NCI-H1105 treated with DMSO at 0.1 percent for 48 hours (cell line): ENCODE results near the gene ZNF124.
"Not testable (repeated sequence)": the region's sequence is repeated elsewhere in the genome, so short reads cannot be mapped to it uniquely, and the experiment has no call there.

Experiments used
- DNase-seq: peaks from one replicate; lab custom pipeline; 2025; lab: John Stamatoyannopoulos, UW

The ZNF124 gene

DNA sequence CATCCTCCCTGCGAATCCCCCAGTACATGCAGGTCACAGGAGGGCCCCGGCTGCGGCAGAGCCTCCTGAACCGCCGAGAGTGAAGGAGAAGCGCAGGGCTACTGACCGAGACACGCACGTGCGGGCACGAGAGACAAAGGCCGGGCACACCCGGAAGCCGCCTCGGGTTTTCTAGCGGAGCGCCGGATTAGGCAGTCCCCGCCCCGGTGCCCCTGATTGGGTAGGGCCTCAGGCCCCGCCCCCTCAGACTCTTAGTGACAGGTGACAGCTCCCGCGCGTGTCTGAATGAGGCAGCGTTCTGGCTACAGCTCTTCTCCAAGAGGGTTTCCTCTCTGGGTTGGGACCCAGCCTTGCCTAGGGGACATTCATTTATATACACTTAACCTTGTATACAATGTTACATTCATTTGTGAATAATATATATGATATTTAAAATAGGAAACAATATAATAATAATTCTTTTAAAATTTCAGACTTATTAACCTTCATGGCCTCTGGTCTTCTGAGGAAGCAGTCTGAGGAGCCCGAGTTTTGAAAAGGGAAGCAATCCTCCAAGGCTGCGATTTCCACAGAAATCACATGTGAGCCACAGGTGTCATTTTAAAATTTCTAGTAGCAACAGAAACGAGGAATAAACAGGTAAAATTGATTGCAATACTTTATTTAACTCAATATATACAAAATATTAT, at the start of gene ZNF124:
Gene ZNF124, minus strand, starts transcription at position 146 of the 689 bp plus-strand sequence. Its CDS starts 143 bp downstream, at position 3.
- DNase-seq: not testable (repeated sequence)

DNA sequence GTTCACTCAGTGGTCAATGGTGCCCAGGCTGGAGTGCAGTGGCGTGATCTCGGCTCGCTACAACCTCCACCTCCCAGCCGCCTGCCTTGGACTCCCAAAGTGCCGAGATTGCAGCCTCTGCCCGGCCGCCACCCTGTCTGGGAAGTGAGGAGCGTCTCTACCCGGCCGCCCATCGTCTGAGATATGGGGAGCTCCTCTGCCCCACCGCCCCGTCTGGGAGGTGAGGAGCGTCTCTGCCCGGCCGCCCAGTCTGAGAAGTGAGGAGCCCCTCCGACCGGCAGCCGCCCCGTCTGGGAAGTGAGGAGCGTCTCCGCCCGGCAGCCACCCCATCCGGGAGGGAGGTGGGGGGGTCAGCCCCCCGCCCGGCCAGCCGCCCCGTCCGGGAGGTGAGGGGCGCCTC, 48.5 kb upstream of the ZNF124 start:
- not testable (repeated sequence) for DNase-seq

DNA sequence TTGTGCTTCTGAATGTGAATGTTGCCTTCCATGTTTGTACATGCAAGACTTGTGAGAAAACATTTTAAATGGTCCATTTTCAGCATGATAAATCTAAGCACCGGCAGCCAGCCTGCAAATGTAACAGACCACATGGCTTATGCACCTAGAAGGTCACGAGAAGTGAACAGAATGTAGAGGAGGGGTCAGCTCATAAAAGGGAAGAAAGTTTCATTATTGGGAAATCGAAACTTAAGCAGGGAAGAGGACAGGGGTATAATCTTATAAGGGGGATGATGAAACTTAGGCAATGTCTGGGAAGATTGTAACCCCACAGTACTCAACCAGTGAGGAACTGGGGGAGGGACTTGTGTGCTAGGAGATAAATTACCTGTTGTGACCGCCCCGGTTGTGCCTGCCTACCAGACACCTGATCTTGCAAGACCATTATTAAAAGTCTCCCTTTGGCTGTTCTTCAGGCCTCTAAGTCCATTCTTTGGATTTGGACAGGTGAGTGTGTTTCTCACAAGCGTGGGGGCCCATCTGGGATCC, 46.4 kb upstream of the ZNF124 start:
- no peak for DNase-seq

DNA sequence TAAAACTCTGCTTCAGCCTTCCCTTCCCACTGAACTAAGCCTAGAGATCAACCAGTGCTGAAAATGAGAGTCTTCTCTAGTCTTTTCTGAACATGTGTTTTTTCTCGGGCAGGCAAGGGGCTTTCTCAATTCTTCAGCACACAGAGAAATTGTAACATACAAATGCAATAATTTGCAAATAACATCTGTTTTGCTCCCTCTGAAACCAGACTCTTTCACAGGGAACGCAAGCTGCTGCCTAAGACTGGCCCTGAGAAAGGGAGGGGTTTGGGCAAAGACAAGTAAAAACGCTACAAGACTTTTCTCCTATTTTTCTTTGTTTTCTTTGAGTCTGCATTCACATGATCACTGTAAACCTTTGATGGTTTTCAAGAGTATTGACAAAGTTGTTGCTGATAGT, 44.4 kb upstream of the ZNF124 start:
- no peak for DNase-seq

DNA sequence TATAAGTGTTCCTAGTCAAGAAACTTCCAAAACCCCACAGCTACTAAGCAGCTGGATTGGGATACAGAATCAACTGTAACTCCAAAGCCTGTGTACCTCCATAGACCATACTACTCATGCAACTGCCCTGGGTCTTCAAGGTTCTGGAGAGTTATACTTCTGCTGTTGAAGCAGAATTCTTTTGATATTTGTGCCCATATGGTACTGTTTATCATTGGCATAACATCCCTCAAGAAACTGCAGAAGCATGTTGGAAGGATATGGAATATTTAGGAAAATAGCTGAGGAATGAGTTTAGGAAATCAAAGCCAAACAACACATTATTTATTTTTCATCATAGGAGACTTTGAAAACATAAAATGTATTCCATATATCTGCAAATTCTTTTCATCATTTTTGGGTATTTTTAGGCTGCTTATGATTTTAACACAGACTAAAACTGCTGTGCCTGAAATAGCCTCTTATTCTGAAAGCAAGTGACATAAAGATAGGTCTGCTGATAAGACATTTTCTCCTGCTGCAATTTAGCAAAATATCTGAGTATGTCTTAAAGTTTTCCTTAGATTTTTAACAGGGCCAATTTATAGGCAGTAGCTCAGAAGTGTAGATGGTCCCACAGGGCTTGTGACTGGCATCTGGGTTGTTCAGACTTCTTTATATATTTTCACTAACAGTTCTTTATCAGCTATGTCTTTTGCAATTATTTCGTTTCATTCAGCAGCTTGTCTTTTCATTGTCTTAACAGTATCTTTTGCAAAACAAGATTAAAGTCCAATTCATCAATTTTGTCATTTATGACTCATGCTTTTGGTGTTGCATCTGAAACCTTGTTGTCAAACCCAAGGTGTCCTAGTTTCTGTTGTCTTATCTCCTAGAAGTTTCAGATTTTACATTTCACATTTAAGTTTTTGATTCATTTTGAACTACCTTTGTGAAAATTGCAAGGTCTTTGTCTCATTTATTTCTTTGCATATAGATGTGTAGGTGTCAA, 41.1 kb upstream of the ZNF124 start:
- no peak for DNase-seq

DNA sequence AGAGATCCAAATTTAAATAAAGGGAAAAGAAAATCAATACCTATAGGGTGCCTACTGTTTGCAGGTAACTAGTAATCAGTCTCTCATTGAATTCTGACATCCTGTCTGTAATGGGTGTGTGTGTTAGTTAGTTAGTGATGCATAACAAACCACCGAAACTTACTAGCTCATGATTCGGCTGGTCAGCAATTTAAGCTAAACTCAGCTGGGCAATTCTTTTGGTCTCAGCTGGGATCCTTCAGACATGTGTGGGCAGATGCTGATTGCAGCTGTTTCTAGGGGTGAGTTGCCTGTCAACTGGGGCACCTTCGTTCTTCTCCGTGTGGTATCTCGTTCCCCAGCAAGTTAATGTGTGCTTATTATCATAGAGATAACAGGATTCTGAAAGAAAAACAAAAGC, 40.2 kb upstream of the ZNF124 start:
- DNase-seq: no peak

- DNase-seq: no peak
Observed at GRCh38 chr1:247211339-247211738, 39.5 kb upstream of the ZNF124 start.

GRCh38 chr1:247210376-247211117, 38.7 kb upstream of the ZNF124 start:
- peak; percentile 82 for DNase-seq

- DNase-seq: peak; percentile 30
Observed at GRCh38 chr1:247210062-247210375, 38.2 kb upstream of the ZNF124 start.

GRCh38 chr1:247209396-247209795, 37.6 kb upstream of the ZNF124 start:
- DNase-seq: no peak

DNA sequence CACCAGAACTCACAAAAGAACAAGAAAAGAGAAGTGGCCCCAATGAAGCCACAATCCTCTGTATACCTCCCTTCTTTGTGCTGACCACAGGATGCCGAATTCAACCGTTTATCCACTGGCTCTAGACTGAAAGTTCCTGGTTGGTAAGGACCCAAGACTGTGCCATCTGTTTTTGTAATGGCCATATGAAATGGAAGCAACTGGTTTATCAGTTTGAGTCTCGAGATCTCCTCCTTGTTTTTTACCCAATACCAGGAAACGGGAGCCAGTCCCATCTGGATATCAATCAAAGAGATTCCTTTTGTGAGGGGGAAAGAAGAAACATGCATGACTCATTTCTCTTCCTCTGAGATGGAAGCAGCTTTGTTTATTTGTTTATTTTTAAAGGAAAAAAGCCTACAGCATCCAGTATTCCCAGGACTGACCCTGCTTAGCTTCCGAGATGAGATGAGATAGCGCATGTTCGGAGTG, 32.4 kb upstream of the ZNF124 start:
- DNase-seq: no peak

GRCh38 chr1:247198781-247199180, 27.0 kb upstream of the ZNF124 start:
- DNase-seq: no peak

DNA sequence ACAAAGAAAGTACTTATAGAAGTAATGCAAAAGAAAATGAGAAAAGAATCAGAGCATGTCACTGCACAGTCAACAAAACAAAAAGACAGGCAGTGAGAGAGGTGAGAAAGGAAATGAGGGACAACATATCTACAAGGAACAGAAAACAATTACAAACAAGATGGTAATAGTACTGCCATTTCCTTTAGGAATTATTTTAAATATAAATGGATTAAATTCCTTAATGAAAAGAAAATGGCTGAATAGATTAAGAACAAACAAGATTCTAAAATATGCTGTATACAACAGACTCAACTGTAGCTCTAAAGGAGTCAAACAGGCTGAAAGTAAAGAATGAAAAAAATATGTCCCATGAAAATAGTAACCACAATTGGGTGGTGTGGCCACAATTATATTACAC, 22.1 kb upstream of the ZNF124 start:
- no peak for DNase-seq

DNA sequence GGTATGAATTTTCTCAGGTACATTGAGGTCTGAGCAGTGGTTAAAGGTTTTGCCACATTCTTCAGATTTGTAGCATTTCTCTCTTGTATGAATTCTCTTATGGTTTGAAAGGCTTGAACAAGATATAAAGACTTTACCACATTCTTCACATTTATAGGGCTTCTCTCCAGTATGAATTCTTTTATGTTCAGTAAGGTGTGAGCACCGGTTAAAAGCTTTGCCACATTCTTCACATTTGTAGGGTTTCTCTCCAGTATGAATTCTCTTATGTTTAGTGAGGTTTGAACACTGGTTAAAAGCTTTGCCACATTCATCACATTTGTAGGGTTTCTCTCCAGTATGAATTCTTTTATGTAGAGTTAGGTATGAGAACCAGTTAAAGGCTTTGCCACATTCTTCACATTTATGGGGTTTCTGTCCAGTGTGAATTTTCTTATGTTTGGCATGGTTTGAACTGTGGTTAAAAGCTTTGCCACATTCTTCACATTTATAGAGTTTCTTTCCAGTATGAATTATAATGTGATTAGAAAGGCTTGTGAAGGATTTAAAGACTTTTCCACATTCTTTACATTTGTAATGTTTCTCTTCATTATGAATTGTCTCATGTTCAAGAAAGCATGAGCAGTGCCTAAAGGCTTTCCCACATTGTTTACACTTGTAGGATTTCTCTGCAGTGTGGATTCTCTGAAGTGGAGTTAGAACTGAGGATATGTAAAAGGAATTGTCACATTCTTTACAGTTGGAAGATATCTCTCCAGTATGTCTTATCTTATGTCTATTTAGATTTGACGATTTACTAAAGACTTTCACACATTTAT, 18.4 kb upstream of the ZNF124 start:
- no peak for DNase-seq

- DNase-seq: no peak
Observed at GRCh38 chr1:247185667-247186066, 13.8 kb upstream of the ZNF124 start.

- DNase-seq: no peak
Observed at GRCh38 chr1:247184254-247184653, 12.4 kb upstream of the ZNF124 start.

- DNase-seq: no peak
Observed at GRCh38 chr1:247182994-247183393, 11.2 kb upstream of the ZNF124 start.

DNA sequence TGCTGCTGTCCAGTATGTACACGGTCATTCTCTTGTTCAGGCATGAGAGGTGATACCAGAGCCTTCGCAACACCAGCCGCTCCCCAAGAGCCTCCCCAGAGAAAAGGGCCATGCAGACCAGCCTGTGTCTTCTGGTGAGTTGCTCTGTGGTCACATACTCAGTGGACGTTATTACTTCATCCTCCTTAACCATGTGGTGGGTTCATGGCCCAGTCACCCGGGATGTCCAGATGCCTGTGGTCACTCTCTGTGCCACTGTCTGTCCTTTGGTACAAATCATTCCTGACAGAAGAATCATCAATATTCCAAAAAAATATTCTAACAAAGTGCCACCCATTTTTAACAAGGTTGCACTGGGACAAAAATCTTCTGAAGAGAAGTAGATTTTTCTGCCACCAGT, 8.8 kb upstream of the ZNF124 start:
- DNase-seq: no peak

GRCh38 chr1:247177755-247178154, 5.9 kb upstream of the ZNF124 start:
- no peak for DNase-seq

DNA sequence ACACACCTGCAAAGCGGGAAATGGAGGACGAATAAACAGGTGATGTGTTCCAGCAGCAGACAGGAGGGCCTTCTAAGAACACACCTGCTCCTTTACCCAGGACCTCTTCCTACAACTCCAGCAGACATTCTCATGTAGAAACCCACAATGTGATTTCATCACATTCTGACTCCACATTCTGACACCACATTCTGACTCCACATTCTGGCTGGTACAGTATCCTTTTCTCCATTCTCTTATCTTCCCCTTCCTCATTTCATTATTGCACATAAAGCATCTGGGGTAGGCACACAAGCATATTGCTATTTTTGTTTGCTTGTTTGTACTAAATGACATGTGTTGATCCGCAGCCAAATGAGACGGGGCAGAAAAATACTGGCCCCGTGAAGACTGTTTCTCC, 3.6 kb upstream of the ZNF124 start:
- no peak for DNase-seq

- no peak for DNase-seq
Observed at GRCh38 chr1:247173431-247173830, 1.6 kb upstream of the ZNF124 start.
